A673 (cell line): ENCODE measurements around the gene OMP. TPM values are rescaled to one million over a fixed set of nuclear protein-coding genes. Genes with fewer than 3 reads are reported as not detected.

Source experiments
- BruUV-seq: library from RNA; stranded (reverse); fragments of 400-500 nt; replicated peaks from 2 replicates; lab custom pipeline; 2021; lab: Mats Ljungman, UMichigan
- CTCF ChIA-PET: fragments of 300-600 bp; sonication (Branson Sonifier 250); formaldehyde crosslinking; loops from one replicate; lab custom pipeline; 2022; ENCODE audit warnings: antibody characterized with exemption; lab: Charles Lee
- POLR2A ChIA-PET: fragments of 300-600 bp; sonication (Branson Sonifier 250); formaldehyde crosslinking; loops from one replicate; lab custom pipeline; 2022; ENCODE audit warnings: antibody characterized with exemption; ENCODE audit not compliant: low non-redundant PET; lab: Charles Lee
- DNase-seq: peaks from one replicate; pipeline ENCODE4 v3.0.0-alpha.2; 2015; ENCODE audit warnings: low spot score
- H3K27ac ChIP-seq: fragments of 200-600 bp; sonication (generic); 2 replicates; pipeline ENCODE4 v1.5.1; 2016; ENCODE audit warnings: mixed run types, low read depth, mild to moderate bottlenecking, mixed read lengths, antibody characterized with exemption, low read length; ENCODE audit not compliant: poor library complexity, severe bottlenecking
- H3K27me3 ChIP-seq: fragments of 200-600 bp; sonication (generic); replicated peaks from 2 replicates; pipeline ENCODE4 v1.6.1; 2017; ENCODE audit warnings: mixed run types, low read depth, mild to moderate bottlenecking, mixed read lengths, antibody characterized with exemption, low read length; ENCODE audit not compliant: insufficient read depth, poor library complexity
- H3K36me3 ChIP-seq: fragments of 200-600 bp; sonication (generic); 2 replicates; pipeline ENCODE4 v1.6.1; 2016; ENCODE audit warnings: mixed run types, mild to moderate bottlenecking, mixed read lengths, antibody characterized with exemption, low read length; ENCODE audit not compliant: insufficient read depth, poor library complexity, severe bottlenecking
- H3K4me1 ChIP-seq: fragments of 200-600 bp; sonication (generic); 2 replicates; pipeline ENCODE4 v1.6.1; 2017; ENCODE audit warnings: mixed run types, mild to moderate bottlenecking, mixed read lengths, antibody characterized with exemption, low read length; ENCODE audit not compliant: insufficient read depth, poor library complexity, severe bottlenecking
- H3K4me3 ChIP-seq: fragments of 200-600 bp; sonication (generic); 2 replicates; pipeline ENCODE4 v1.5.1; 2016; ENCODE audit warnings: low read depth, mixed run types, mild to moderate bottlenecking, mixed read lengths, low read length; ENCODE audit not compliant: poor library complexity, severe bottlenecking
- H3K9me3 ChIP-seq: fragments of 200-600 bp; sonication (generic); 2 replicates; pipeline ENCODE4 v1.6.1; 2016; ENCODE audit warnings: mixed run types, low read depth, mild to moderate bottlenecking, mixed read lengths, antibody characterized with exemption, low read length; ENCODE audit not compliant: poor library complexity, severe bottlenecking
- CTCF ChIP-seq: fragments of 300-800, 200-600 bp; sonication (generic); conservative IDR thresholded peaks from 2 replicates; pipeline ENCODE4 v1.5.1; 2017; ENCODE audit warnings: low read depth, mild to moderate bottlenecking, antibody characterized with exemption, low read length, moderate library complexity, mixed read lengths
- EZH2 ChIP-seq: fragments of 200-600 bp; sonication (generic); IDR thresholded peaks from 2 replicates; pipeline ENCODE4 v1.6.1; 2017; ENCODE audit warnings: borderline replicate concordance, low read depth, mild to moderate bottlenecking, mixed read lengths, antibody characterized with exemption, low read length; ENCODE audit not compliant: poor library complexity, severe bottlenecking
- intact Hi-C: fragments of 100-400 bp; cut with micrococcal nuclease; formaldehyde crosslinking; loops from one replicate; pipeline ENCODE4 v1.10.0; 2022; ENCODE audit not compliant: unreplicated experiment
- total RNA-seq: library from RNA; stranded (reverse); gene quantifications from 2 replicates; pipeline ENCODE4 v1.2.3, GENCODE V29; 2021

The OMP gene
- total RNA-seq, 1 experiment from 2014 or later, result not detected

DNA sequence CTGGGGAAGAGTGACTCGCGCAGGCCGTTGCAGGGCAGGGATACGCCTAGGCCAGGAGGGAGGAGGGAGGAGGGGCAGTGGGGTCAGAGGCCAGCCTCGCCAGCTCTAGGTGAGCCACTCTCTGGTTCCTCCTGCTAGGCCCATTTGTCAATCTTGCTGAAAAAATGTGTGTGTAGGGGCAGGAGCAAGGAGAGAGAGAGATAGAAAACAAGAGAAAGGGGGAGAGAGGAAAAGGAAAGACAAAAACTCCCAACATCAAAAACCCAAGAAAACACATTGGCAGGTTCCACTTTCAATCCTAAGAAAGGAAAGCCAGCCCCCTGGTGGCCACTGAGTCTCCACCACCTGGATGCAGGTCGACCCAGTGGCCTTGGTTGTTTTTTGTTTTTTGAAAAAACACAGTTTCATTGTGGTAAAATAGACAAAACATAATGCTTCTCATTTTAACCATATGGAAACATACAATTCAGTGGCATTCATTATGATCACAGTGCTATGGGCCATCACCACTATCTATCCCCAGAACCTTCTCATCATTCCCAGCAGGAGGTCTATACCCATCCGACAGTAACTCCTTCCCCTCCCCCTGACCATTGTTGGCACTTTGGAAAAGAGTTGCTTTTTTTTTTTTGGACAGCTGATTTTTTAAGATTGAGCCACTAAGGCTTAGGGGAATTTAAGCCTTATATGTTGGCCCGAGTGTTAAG is 10.9 kb downstream of the OMP start:
- H3K27ac ChIP-seq, result no peak overlapping the region
- BruUV-seq, result no TSS peak
- H3K36me3 ChIP-seq, result no peaks in the 10 kb centered on the region
- no peaks in the 10 kb centered on the region for H3K27me3 ChIP-seq
- peak; percentile 34 for DNase-seq
- H3K4me1 ChIP-seq, result no peaks in the 10 kb centered on the region
- CTCF ChIA-PET, result no interaction called here
- no peaks in the 10 kb centered on the region for H3K9me3 ChIP-seq
- intact Hi-C loops, result no loop called here
- POLR2A ChIA-PET, result no interaction called here
- TF ChIP-seq CTCF, result peak; percentile 64
- TF ChIP-seq EZH2, result no peak
- H3K4me3 ChIP-seq, result no peak overlapping the region

DNA sequence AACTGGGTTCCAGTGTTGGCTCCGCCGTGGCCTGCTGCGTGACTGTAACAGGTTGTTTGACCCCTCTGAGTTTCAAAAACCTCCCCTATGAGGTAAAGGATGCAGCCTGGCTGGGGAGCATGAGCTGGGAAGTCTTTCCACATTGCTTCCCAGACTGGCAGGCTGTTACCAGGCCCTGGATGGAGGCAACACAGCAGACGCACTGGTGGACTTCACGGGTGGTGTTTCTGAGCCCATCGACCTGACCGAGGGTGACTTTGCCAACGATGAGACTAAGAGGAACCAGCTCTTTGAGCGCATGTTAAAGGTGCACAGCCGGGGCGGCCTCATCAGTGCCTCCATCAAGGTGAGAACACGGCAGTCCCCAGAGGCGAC is 11.4 kb downstream of the OMP start:
- no TSS peak for BruUV-seq
- CTCF ChIA-PET, result no interaction called here
- intact Hi-C loops, result no loop called here

GRCh38 chr11:77115181-77115611 is 12.6 kb downstream of the OMP start:
- no TSS peak for BruUV-seq
- Histone ChIP-seq H3K4me1 (no peaks in the 10 kb centered on the region), H3K27me3 (no peaks in the 10 kb centered on the region), H3K36me3 (no peaks in the 10 kb centered on the region), H3K9me3 (no peaks in the 10 kb centered on the region), H3K27ac (no peak overlapping the region), H3K4me3 (no peak overlapping the region)
- ChIA-PET CTCF (interaction anchor here (0.6 to 1.7 kb wide), 3 partner anchors 12 to 68 kb away, joined by 3 to 11 read pairs (median 5); no protein-coding TSS in a partner anchor), POLR2A (no interaction called here)
- 0 out of 2 replicates have a peak, but pooled peaks have one; percentile 24 for TF ChIP-seq CTCF
- no peak for TF ChIP-seq EZH2
- intact Hi-C loops, result no loop called here
- DNase-seq, result no peak

More for the DNA sequence above, 11.4 kb downstream of the OMP start:
- Histone ChIP-seq H3K4me1 (no peaks in the 10 kb centered on the region), H3K4me3 (no peak overlapping the region), H3K36me3 (no peaks in the 10 kb centered on the region), H3K27me3 (no peaks in the 10 kb centered on the region), H3K27ac (no peak overlapping the region), H3K9me3 (no peaks in the 10 kb centered on the region)
- no peak for DNase-seq
- TF ChIP-seq EZH2 (no peak), CTCF (no peak)
- POLR2A ChIA-PET, result no interaction called here
